ENCODE results near the gene PLXNB3.

Gene PLXNB3

DNA sequence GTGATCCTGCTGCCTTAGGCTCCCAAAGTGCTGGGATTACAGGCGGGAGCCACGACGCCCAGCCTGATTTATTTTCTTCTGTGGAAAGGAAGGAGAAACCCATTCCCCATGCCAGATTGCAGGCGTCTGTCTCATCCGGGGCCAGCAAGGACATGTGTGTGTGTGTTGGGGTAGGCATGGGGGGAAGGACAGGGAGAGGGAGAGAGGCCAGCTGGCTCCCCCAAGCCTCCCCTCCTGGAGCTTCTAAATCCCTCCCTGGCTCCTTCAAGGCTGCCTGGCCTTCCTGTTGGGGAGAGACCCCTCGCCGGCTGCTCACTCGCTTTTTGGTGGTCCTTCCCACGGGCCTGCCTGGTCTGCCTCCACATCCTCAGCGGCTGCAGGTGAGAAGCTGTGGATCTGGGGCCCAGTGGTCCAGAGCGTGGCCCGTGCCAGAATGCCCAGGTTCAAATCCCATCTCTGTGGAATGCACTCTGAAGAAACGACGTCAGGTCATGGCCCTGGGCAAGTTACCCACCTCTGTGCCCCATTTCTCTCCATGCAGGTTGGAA lies 1.3 kb upstream of the PLXNB3 start:
- DNase-seq: no peak

DNA sequence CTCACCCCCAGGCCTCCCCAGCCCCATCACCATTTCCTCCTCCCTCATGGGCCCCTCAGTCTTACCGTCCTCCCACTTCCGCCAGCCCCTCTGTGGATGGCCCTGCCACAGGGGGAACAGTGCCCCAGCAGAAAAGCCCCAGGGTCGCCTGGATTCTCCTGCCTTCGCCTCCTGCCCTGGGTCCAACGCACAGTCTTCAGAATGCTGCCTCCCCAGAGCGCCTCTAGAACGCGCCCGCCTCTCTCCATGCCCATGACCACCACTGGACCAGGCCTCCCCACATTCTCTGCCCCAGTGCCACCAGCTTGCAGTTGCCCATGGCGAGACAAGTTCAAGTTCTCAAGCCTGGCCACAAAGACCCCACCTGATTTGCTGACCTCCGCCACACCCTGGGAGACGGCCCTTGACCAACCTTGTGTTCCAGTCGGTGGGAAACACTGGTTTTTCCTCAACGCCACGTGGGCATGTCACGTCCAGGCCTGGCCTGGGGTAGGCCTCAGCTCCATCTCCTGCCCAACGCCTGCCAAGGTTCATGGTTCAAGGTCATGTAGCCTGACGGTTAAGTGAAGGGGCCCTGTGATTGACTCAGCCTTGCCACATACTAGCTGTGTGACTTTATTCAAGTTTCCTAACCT lies 634 bp upstream of the PLXNB3 start:
- DNase-seq: no peak

DNA sequence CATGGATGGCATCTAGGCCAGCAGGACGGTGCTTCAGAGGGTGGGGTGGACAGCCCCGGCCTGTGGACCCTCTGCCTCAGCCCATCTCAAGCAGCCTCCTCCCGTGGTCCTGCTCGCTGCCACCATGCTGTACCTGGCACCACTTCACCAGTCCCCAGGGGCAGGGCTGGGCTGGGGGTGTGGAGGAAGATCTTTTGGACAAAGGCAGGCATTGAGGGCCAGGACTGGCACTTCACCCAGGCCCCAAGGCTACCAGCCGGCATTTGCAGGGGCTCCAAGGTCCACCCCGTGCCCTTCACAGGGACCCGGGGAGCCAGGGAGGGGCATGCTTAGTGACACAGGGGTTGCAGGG lies 713 bp downstream of the PLXNB3 start:
- no peak for DNase-seq

DNA sequence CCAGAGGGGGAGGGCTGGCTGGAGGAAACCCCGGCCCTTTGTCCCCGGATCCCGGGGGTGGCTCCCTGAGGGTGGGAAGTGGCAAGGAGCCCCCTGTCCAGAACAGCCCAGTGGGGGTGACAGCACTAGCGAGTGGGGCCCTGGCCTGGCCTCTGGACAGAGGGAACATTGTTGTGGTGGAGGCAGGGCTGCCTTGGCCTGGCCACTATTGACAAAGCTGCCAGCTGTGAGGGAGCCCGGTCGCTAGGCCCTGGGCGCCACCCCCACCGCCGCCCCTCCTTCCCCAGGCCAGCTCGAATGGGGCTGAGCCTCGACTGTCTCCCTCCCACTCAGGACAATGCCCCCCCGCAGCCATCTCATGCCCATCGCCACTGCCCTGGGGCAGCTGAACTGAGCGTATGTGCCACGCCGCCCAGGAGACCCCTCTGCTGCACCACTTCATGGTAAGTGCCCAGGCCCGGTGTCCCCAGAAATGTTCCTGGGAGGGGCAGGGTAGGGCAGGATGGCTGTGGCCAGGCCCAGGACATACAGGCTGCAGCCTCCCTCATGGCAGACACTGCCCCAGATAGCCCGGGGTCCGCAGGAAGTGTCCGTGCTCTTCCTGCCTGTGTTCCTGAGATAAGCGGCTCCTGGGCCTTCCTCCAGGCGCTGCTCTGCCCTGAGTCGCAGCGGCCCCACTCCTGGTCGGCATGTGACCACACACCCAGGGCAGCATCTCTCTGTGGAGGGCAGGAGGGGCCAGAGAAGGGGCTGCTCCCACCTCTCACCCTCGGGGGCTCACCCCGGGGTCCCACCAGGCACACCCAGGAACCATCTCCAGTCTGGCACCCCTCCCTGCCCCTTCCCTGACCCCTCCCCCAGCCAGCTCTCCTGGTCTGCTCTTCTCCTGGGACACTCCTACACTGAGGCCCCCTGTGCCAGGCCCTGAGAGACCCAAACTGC lies 1.4 kb downstream of the PLXNB3 start:
- DNase-seq: no peak

DNA sequence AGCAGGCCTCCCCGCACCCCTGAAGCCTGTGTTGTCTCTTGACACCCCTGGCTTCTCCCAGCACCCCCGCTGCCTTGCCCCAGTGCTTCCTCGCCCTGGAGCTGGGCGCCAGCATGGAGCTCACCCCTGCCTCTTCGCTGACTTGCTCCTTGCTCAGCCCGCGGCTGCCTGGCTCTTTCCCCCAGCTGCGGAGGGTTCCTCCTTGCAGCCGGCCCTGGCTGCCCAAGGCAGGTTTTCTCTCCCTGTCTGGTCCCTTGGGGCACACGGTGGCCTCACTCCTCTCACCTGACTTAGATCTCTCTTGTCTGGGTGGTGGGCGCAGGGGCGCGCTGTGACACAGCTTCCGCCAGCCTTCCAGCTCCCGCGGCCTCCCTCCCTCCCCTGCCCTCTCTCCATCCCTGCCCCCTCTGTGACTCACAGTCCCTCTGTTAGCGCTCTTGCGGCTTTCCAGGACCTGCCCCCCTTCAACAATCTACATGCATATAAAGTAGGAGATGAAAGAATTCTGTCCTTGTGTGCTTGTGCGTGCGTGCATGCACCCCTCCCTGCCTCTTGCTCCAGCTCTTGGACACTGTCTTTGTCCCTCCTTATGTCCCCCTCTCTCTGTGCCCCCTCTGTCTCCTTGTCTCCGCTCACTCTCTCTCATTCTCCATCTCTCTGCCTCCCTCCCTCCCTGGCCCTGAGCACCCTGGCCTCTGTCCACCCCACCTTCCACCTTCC lies 2.2 kb downstream of the PLXNB3 start:
- peak; percentile 13 for DNase-seq

DNA sequence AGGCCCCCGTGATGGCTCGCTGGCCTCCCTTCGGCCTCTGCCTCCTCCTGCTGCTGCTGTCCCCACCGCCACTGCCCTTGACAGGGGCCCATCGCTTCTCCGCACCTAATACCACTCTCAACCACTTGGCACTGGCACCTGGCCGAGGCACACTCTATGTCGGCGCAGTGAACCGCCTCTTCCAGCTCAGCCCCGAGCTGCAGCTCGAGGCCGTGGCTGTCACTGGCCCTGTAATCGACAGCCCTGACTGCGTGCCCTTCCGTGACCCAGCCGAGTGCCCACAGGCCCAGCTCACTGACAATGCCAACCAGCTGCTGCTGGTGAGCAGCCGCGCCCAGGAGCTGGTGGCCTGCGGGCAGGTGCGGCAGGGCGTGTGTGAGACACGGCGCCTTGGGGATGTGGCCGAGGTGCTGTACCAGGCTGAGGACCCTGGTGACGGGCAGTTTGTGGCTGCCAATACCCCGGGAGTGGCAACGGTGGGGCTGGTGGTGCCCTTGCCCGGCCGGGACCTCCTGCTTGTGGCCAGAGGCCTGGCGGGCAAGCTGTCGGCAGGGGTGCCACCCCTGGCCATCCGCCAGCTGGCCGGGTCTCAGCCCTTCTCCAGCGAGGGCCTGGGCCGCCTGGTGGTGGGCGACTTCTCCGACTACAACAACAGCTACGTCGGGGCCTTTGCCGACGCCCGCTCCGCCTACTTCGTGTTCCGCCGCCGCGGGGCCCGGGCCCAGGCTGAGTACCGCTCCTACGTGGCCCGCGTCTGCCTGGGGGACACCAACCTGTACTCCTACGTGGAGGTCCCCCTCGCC lies 3.0 kb downstream of the PLXNB3 start:
- no peak for DNase-seq

DNA sequence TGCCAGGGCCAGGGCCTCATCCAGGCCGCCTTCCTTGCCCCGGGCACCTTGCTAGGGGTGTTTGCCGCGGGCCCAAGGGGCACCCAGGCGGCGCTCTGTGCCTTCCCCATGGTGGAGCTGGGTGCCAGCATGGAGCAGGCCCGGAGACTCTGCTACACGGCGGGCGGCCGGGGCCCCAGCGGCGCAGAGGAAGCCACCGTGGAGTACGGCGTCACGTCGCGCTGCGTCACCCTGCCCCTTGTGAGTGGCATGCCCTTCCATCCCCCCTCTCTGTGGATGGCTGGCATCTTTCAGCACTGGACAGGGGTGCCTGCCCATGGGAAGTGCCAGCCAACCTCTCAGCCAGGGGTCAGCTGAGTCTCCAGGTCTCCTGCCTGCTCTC lies 3.6 kb downstream of the PLXNB3 start:
- DNase-seq: no peak

DNA sequence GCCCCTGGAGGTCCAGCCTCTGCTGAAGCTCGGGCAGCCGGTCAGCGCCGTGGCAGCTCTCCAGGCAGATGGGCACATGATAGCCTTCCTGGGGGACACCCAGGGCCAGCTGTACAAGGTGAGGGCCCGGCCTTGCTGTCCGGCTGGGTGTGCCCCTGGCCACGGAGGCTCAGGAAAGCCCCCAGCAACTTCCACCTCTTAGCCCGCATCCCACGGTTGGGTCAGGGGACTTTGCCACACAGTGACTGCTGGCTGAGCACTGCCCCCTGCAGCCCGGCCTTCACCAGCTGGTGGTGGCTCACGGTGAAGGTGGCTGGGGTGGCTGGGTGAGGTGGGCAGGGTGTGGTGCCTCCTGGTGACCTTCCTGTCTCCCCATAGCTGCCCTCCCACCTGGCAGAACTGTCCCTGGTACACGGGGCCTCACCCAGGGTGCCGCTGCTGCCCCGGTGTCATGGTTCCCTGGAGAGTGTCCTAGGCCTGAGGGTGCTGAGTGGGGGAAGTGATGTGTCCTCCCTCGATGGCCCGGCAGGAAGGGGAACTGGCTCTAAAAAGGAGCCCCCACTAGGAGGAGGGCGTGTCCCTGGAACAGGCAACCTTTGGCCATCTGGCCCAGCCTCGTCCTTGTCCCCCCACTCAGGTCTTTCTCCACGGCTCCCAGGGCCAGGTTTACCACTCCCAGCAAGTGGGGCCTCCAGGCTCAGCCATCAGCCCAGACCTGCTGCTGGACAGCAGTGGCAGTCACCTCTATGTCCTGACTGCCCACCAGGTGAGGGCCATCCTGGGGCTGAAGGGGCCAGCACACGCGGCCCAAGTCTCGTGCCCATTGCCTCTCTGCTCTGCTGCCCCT lies 4.5 kb downstream of the PLXNB3 start:
- DNase-seq: no peak

DNA sequence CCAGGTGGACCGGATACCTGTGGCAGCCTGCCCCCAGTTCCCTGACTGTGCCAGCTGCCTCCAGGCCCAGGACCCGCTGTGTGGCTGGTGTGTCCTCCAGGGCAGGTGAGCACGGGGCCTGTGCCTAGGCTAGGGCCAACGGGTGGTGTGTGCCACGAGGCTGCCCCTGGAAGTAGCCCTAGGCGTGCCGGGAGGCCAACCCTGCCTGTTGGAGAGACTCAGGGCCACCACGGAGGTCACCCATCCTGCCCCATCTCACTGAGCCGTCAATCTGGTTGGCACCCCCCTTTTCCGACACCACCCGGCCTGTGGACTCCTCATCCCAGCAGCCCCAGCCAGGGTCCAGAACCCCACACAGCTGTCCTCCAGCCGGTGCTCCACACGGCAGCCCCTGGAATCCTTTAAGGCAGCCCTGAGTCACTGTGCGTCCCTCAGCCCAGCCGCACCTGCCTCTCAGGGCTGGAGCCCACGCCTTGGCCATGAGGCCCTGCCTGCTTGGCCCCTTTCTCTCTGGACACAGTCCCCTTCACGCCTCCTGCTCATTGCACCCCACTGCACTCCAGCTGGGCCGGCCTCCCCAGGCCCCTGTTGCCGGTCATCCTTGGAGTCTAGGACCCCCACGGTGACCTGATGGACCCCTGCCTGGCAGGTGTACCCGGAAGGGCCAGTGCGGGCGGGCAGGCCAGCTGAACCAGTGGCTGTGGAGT lies 5.3 kb downstream of the PLXNB3 start:
- DNase-seq: no peak

DNA sequence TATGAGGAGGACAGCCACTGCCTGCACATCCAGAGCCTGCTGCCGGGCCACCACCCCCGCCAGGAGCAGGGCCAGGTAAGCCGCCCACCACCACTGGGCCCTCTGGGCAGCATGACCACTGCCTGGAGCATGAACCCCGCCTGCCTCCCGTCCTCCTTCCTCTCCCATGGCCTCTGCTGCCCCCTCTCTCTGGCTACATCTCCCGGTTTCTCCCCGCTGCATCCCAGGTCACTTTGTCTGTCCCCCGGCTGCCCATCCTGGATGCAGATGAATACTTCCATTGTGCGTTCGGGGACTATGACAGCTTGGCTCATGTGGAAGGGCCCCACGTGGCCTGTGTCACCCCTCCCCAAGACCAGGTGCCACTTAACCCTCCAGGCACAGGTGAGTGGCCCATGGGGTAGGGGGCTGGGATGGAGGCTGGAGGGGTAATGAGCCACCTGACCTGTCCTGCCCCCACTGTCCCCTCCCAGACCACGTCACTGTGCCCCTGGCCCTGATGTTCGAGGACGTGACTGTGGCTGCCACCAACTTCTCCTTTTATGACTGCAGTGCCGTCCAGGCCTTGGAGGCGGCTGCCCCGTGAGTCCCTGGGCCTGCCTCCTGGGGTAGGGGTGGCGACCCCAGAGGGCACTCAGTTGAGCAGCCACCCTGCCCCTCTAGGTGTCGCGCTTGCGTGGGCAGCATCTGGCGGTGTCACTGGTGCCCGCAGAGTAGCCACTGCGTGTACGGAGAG lies 6.0 kb downstream of the PLXNB3 start:
- no peak for DNase-seq

DNA sequence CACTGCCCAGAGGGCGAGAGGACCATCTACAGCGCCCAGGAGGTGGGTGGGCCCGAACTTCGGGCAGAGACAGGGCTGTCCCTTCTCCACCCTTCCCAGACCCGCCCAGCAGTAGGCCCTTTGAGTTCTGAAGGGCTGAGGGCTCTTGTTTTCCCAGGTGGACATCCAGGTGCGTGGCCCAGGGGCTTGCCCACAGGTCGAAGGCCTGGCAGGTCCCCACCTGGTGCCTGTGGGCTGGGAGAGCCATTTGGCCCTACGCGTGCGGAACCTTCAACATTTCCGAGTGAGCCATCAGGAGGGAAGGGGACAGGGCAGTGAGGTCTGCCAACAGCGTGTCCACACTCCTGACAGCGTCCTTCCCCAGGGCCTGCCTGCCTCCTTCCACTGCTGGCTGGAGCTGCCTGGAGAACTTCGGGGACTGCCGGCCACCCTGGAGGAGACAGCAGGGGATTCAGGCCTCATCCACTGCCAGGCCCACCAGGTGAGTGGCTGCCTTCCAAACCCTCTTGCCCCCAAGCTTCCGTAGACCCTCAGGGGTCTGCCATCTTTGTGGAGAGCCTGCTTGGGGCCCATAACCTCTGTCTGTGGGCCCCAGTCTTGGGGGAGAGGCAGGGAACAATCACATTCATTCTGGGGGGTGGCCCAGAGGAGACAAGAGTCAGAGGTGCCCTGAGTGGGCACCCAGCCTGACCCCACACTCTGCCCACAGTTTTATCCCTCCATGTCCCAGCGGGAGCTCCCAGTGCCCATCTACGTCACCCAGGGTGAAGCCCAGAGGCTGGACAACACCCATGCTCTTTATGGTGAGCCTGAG lies 6.8 kb downstream of the PLXNB3 start:
- DNase-seq: no peak

DNA sequence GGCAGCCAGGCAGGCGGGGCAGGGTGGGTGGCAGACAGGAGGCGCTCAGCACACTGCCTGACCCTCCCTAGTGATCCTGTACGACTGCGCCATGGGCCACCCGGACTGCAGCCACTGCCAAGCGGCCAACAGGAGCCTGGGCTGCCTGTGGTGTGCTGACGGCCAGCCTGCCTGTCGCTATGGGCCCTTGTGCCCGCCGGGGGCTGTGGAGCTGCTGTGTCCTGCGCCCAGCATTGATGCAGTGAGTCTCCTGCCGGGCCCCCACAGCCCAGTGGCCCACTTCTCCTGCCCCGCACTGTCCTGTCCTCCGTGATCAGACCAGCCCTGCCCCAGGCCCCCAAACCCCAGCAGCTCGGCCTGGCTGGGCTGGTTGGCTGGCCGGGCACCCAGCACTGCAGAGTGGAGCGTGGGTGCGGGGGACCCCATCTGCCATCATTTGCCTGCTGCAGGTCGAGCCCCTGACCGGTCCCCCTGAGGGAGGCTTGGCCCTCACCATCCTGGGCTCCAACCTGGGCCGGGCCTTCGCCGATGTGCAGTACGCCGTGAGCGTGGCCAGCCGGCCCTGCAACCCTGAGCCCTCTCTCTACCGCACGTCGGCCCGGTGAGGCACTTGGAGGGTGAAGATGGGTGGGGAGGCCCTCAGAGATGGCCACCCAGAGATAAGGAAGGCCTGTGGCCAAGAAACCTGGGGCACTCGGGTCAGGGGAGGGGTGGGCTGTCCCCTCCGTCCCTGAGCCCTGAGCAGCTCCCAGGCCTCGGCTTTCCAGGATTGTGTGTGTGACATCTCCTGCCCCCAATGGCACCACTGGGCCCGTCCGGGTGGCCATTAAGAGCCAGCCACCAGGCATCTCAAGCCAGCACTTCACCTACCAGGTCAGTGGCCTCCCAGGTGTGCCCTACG lies 7.6 kb downstream of the PLXNB3 start:
- no peak for DNase-seq

DNA sequence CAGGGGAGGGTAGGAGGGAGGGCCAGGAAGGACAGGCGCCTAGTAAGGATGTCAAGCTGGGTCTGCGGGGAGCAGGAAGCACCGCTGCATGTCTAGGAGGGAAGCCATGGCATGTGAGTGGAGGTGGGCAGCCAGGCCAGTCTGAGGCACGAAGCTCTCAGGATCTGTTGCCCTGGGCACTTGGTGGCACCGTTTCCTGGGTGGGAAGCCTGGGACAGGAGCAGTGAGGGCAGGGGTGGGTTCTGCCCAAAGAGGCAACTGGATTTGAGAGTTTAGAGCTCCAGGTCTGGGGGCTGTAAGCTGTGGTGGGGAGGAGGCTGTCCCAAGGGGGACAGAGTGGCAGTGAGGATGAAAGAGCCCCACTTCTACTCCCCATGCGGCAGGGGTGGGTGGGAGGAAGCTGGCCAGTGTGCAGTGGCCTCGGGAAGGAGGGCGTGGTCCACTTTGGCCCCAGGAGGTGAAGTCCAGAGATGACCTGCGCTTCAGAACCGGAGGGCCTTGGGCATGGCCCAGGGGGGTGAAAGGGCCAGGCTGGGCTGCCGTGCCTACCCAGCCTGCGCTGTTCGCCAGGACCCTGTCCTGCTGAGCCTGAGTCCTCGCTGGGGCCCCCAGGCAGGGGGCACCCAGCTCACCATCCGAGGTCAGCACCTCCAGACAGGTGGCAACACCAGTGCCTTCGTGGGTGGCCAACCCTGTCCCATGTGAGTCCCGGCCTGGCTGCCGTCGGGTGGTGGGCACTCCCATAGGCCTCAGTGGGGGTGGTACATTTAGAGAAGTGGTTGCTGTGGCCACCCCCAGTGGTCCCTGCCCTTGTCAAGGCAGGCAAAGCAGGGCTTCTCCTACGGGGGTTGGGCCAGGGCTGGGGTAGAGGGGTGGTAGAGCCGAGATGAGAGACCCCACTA lies 8.5 kb downstream of the PLXNB3 start:
- no peak for DNase-seq

DNA sequence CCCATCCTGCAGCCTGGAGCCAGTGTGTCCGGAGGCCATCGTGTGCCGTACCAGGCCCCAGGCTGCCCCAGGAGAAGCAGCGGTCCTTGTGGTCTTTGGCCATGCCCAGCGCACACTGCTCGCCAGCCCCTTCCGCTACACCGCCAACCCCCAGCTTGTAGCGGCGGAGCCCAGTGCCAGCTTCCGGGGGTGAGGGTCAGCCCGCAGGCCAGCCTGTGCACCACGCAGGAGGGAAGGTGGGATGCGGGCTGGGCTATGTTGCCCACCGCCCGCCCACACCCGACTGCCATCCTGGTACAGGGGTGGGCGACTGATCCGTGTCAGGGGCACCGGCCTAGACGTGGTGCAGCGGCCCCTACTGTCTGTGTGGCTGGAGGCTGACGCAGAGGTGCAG lies 9.2 kb downstream of the PLXNB3 start:
- no peak for DNase-seq

DNA sequence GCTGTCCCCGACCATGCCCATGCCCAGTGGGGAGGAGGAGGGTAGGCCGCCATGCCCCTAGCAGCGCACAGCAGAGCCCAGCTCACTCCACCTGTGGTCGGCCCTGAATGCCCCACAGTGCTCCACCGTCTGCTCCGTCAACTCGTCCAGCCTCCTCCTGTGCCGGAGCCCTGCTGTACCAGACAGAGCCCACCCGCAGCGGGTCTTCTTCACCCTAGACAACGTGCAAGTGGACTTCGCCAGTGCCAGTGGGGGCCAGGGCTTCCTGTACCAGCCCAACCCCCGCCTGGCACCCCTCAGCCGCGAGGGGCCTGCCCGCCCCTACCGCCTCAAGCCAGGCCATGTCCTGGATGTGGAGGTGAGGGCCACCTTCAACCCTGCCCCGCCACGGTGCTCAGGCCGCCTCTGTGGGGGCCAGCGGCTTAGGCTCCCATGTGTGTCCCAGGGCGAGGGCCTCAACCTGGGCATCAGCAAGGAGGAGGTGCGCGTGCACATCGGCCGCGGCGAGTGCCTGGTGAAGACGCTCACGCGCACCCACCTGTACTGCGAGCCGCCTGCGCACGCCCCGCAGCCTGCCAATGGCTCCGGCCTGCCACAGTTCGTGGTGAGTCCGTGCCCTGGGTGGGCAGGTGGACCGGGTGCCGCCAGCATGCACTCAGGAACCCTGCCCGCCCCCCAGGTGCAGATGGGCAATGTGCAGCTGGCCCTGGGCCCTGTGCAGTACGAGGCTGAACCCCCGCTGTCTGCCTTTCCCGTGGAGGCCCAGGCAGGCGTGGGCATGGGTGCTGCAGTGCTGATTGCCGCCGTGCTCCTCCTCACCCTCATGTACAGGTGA lies 9.9 kb downstream of the PLXNB3 start:
- no peak for DNase-seq

DNA sequence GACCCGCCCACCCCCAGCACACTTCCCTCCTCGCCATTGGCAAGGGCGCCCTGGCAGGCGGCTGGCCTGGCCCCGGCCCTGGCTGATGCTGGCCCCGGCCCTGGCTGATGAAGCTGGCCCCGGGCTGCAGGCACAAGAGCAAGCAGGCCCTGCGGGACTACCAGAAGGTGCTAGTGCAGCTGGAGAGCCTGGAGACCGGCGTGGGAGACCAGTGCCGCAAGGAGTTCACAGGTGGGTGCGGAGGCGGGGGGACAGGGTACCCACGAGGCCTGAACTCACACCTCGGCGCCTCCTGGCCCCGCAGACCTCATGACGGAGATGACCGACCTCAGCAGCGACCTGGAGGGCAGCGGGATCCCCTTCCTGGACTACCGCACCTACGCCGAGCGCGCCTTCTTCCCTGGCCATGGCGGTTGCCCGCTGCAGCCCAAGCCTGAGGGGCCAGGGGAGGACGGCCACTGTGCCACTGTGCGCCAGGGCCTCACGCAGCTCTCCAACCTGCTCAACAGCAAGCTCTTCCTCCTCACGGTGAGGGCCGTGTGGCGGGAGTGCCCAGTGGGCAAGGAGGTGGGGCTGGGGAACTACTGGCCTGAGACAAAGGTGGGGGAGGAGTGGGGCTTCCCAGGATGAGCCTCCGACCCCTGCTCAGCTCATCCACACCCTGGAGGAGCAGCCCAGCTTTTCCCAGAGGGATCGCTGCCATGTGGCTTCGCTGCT lies 10.7 kb downstream of the PLXNB3 start:
- DNase-seq: no peak
